Coronary artery (tissue), 2 donors: Measurements from ENCODE around the gene PPM1N.

ENCODE experiments used
- DNase-seq: peaks from one replicate; pipeline ENCODE4 v3.0.0-alpha.2; 2017; ENCODE audit warnings: low spot score
- H3K27ac ChIP-seq, 2 donors: fragments of 200-600 bp; sonication (generic); one replicate each; pipeline ENCODE4 v1.5.1; 2016 to 2019
- H3K4me3 ChIP-seq: fragments of 200-600 bp; sonication (generic); 2 replicates; pipeline ENCODE4 v1.5.1; 2016; ENCODE audit warnings: mild to moderate bottlenecking, moderate library complexity
- TF ChIP-seq, protein P1 (sequence below): fragments of 200-600 bp; sonication (generic); IDR thresholded peaks from one replicate; pipeline ENCODE4 v1.5.1; 2019; ENCODE audit warnings: antibody characterized with exemption

PPM1N gene

DNA sequence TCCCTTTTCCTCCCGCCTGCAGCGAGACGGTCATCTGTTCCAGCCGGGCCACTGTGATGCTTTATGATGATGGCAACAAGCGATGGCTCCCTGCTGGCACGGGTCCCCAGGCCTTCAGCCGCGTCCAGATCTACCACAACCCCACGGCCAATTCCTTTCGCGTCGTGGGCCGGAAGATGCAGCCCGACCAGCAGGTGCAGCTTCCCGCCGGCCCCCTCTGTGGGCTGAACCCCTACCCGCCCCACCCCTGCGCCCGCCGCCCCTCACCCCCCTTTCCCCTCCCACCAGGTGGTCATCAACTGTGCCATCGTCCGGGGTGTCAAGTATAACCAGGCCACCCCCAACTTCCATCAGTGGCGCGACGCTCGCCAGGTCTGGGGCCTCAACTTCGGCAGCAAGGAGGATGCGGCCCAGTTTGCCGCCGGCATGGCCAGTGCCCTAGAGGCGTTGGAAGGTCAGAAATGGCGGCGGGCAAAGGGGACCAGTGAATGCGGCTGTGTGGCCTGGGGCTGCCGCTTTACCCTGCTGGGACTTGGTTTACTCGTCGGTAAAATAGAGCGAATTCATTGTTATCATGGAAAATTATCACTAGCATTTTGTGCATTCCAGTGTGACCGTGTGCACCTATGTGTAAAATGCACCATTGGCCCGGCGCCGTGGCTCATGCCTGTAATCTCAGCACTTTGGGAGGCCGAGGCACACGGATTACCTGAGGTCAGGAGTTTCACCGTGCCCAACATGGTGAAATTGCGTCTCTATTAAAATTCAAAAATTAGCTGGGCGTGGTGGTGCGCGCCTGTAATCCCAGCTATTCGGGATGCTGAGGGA lies 19.6 kb downstream of the PPM1N start:
- H3K4me3 ChIP-seq: no peak overlapping the region

DNA sequence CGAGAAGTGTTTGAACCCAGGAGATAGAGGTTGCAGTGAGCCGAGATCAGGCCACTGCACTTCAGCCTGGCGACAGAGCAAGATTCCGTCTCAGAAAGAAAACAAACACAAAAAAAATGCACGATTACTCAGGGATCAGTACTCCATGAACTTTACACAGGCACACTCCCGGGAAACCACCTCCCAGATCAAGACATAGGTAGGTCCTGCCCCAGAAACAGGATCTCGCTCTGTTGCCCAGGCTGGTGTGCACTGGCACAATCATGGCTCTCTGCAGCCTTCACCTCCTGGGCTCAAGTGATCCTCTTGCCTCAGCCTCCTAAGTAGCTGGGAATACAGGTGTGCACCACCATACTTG lies 20.2 kb downstream of the PPM1N start:
- TF ChIP-seq, protein P1, sequence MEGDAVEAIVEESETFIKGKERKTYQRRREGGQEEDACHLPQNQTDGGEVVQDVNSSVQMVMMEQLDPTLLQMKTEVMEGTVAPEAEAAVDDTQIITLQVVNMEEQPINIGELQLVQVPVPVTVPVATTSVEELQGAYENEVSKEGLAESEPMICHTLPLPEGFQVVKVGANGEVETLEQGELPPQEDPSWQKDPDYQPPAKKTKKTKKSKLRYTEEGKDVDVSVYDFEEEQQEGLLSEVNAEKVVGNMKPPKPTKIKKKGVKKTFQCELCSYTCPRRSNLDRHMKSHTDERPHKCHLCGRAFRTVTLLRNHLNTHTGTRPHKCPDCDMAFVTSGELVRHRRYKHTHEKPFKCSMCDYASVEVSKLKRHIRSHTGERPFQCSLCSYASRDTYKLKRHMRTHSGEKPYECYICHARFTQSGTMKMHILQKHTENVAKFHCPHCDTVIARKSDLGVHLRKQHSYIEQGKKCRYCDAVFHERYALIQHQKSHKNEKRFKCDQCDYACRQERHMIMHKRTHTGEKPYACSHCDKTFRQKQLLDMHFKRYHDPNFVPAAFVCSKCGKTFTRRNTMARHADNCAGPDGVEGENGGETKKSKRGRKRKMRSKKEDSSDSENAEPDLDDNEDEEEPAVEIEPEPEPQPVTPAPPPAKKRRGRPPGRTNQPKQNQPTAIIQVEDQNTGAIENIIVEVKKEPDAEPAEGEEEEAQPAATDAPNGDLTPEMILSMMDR: no peak
- Histone ChIP-seq H3K4me3 (no peak overlapping the region), H3K27ac (no peak overlapping the region)
- DNase-seq: no peak

More for the DNA sequence above, 19.6 kb downstream of the PPM1N start:
- H3K27ac ChIP-seq: no peak overlapping the region
- no peak for DNase-seq
- TF ChIP-seq, protein P1: no peak

DNA sequence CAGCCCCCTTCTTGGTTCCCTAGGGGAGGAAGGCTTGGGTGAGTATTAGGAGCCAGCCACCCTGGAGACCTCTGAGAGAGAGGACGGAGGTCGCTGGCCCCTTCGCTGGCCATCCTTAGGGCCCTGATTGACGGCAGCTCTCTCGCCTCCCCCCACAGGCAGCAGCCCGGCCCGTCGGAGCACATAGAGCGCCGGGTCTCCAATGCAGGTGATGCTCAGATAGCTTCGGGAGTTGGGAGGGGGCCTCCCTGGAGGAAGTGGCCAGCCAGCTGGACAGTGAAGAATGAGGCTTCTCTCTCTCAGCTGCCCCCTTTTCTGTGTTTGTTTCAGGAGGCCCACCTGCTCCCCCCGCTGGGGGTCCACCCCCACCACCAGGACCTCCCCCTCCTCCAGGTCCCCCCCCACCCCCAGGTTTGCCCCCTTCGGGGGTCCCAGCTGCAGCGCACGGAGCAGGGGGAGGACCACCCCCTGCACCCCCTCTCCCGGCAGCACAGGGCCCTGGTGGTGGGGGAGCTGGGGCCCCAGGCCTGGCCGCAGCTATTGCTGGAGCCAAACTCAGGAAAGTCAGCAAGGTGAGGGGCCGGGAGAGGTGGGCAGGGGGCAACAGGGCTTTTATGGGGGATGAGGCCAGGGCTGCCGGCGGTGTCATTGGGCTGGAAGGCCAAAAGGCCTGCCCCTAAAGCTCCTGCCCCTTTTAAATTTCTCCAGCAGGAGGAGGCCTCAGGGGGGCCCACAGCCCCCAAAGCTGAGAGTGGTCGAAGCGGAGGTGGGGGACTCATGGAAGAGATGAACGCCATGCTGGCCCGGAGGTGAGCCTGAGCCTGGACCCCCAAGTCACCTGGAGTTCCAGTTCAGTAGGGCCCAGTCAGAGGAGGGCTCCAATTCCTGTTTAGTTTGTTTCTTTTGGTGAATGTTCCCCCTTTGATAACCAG lies 24.0 kb downstream of the PPM1N start:
- no peak for DNase-seq
- TF ChIP-seq, protein P1: no peak
- H3K27ac ChIP-seq: no peak overlapping the region
- no peak overlapping the region for H3K4me3 ChIP-seq

DNA sequence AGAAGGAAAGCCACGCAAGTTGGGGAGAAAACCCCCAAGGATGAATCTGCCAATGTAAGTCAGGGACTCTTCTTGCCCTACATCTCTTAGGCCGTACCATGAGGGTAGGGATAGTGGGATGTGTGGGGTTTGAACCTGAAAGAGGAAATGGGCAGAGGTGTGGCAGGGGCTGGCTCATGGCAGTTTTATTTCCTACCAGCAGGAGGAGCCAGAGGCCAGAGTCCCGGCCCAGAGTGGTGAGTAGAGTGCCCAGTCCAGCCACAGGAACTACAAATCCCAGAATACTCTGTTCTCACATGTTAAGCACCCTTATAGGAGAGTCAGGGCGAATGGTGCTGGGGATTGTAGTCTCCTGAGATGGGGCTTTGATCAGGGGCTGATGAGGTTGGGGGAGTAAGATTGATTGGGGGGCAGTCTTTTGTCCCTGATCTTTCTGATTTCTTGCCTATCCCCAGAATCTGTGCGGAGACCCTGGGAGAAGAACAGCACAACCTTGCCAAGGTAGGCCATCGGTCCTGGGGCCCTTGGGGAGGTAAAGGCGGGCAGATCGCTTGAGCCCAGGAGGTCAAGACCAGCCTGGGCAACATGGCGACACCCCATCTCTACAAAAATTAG lies 25.5 kb downstream of the PPM1N start:
- Histone ChIP-seq H3K27ac (peak overlapping the region in 1 of 2 donors; percentile 49), H3K4me3 (no peak overlapping the region)
- TF ChIP-seq, protein P1: peak; percentile 86
- peak; percentile 88 for DNase-seq

DNA sequence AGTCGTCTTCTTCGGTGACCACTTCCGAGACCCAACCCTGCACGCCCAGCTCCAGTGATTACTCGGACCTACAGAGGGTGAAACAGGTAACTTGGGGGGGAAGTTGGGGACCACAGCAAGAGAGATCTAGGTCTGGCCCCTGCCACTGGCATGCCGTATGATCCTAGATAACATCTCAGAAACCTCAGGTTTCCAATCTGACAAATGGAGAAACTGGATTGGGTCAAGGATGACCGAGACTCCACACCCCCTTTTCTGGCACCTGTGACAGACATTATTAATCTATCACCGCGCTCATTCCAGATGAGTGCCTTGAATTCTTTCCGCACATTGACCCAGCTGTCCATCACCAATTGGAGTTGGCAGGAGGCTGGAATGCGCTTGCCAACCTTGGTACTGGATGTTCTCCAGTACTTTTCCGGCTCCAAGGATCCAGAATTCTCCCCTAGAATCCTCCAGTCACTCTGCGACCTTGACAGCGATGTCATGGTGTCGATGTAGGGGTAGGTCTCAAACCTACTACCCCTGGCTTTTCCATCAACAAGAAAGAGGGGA lies 26.4 kb downstream of the PPM1N start:
- H3K4me3 ChIP-seq: no peak overlapping the region
- TF ChIP-seq, protein P1: no peak
- DNase-seq: no peak
- peak overlapping the region in 1 of 2 donors; percentile 29 for H3K27ac ChIP-seq

DNA sequence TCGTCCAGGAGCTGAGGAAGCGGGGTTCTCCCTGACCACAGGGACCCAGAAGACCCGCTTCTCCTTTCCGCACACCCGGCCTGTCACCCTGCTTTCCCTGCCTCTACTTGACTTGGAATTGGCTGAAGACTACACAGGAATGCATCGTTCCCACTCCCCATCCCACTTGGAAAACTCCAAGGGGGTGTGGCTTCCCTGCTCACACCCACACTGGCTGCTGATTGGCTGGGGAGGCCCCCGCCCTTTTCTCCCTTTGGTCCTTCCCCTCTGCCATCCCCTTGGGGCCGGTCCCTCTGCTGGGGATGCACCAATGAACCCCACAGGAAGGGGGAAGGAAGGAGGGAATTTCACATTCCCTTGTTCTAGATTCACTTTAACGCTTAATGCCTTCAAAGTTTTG lies 27.9 kb downstream of the PPM1N start:
- Histone ChIP-seq H3K27ac (no peak overlapping the region), H3K4me3 (no peak overlapping the region)
- TF ChIP-seq, protein P1: no peak
- DNase-seq: no peak
